ENCODE measurements around the gene SLX4. TPM values are rescaled to one million over a fixed set of nuclear protein-coding genes. Genes with fewer than 3 reads are reported as not detected.

SLX4 gene
- total RNA-seq, 1 experiment from 2014 or later: 15.5 TPM

DNA sequence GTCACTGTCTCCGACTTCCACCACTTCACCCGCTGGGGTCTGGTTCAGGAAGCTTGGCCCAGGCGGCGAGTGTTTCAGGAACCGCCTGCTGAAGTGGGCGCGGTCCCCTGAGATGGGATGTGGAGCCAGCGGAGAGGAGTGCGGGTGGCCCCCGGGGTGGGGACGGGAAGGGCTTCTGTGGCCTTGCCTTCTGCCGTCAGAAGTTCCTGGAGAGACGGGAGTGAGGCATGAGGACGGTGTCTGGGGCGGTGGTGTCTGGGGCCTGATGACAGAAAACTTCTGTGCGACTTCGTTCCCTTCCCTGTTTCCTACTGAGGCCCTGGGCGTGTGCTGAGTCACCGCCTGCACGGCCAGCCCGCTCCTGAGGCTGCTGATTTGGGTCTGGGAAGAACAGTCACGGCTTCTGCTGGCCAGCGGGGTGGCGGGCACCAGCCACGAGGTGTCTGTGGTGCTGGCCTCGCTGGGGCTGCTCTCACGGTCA, 21.9 kb downstream of the SLX4 start:
- ATAC-seq (no peak), DNase-seq (ENCODE audit: low read depth, low spot score) (no peak)
- intact Hi-C loops (cut with micrococcal nuclease; ENCODE audit: unreplicated experiment) (no loop called here), in situ Hi-C loops (cut with HindIII; ENCODE audit: low pct_unique_long_range_greater_than_20kb, low sequenced_read_pairs) (no loop called here)
- TF ChIP-seq, protein P1, sequence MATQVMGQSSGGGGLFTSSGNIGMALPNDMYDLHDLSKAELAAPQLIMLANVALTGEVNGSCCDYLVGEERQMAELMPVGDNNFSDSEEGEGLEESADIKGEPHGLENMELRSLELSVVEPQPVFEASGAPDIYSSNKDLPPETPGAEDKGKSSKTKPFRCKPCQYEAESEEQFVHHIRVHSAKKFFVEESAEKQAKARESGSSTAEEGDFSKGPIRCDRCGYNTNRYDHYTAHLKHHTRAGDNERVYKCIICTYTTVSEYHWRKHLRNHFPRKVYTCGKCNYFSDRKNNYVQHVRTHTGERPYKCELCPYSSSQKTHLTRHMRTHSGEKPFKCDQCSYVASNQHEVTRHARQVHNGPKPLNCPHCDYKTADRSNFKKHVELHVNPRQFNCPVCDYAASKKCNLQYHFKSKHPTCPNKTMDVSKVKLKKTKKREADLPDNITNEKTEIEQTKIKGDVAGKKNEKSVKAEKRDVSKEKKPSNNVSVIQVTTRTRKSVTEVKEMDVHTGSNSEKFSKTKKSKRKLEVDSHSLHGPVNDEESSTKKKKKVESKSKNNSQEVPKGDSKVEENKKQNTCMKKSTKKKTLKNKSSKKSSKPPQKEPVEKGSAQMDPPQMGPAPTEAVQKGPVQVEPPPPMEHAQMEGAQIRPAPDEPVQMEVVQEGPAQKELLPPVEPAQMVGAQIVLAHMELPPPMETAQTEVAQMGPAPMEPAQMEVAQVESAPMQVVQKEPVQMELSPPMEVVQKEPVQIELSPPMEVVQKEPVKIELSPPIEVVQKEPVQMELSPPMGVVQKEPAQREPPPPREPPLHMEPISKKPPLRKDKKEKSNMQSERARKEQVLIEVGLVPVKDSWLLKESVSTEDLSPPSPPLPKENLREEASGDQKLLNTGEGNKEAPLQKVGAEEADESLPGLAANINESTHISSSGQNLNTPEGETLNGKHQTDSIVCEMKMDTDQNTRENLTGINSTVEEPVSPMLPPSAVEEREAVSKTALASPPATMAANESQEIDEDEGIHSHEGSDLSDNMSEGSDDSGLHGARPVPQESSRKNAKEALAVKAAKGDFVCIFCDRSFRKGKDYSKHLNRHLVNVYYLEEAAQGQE (IDR thresholded peaks at IDR 0.05; ENCODE audit: insufficient read depth in 1 of 2, low read depth in 2 of 2, low read length in 1 of 2): no peak
- no peak for TF ChIP-seq POLR2AphosphoS5 (IDR thresholded peaks at IDR 0.05; ENCODE audit: low read depth, low read length)
- TF ChIP-seq, protein P2, sequence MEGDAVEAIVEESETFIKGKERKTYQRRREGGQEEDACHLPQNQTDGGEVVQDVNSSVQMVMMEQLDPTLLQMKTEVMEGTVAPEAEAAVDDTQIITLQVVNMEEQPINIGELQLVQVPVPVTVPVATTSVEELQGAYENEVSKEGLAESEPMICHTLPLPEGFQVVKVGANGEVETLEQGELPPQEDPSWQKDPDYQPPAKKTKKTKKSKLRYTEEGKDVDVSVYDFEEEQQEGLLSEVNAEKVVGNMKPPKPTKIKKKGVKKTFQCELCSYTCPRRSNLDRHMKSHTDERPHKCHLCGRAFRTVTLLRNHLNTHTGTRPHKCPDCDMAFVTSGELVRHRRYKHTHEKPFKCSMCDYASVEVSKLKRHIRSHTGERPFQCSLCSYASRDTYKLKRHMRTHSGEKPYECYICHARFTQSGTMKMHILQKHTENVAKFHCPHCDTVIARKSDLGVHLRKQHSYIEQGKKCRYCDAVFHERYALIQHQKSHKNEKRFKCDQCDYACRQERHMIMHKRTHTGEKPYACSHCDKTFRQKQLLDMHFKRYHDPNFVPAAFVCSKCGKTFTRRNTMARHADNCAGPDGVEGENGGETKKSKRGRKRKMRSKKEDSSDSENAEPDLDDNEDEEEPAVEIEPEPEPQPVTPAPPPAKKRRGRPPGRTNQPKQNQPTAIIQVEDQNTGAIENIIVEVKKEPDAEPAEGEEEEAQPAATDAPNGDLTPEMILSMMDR (IDR thresholded peaks at IDR 0.05): no peak
- TF ChIP-seq TCF7L2 (IDR thresholded peaks at IDR 0.05; ENCODE audit: low read depth, low read length): no peak
- TF ChIP-seq SIN3A (IDR thresholded peaks at IDR 0.05; ENCODE audit: borderline replicate concordance, insufficient read depth, low read depth, low read length): no peak
- Histone ChIP-seq H3K4me3 (ENCODE audit: low read depth in 2 of 2, low read length in 2 of 2) (no peak overlapping the region), H3K36me3 (ENCODE audit: control insufficient read depth, insufficient read depth, low read length) (no peaks in the 10 kb centered on the region; the same call in 1 of the 2 replicates), H3K27ac (ENCODE audit: low read length) (no peak overlapping the region), H3K4me1 (ENCODE audit: control insufficient read depth, insufficient read depth, low read length) (no peaks in the 10 kb centered on the region), H3K9me3 (ENCODE audit: control insufficient read depth, insufficient read depth, low read depth, low read length) (no peaks in the 10 kb centered on the region), H3K27me3 (ENCODE audit: control insufficient read depth, insufficient read depth, low read length) (no peaks in the 10 kb centered on the region)
- BruUV-seq (replicated peaks): no TSS peak
- POLR2A ChIA-PET: no interaction called here
- CTCF ChIA-PET: no interaction called here

DNA sequence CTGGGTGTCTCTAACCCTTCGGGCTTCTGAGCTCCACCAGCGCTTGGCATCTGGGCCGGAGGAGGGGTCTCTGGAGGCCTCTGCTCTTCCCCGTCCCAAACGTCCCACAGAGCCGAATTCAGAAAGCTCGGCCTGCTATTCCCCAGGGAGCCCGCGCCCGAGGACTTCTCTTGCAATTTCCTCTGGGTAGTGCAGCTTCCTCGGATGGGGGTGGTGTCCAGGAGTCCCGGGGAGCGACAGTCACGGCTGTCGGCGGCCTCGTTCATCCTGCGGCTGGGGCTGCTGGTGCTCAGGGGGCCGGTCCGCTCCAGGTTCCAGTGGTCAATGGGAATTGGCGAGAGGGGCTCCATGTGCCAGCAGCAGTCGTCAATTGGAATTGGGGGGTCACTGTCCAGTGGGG, 22.4 kb downstream of the SLX4 start:
- ChIA-PET CTCF (no interaction called here), POLR2A (no interaction called here)
- in situ Hi-C loops (cut with HindIII; ENCODE audit: low pct_unique_long_range_greater_than_20kb, low sequenced_read_pairs): no loop called here
- Histone ChIP-seq H3K27me3 (ENCODE audit: control insufficient read depth, insufficient read depth, low read length) (no peaks in the 10 kb centered on the region), H3K36me3 (ENCODE audit: control insufficient read depth, insufficient read depth, low read length) (no peaks in the 10 kb centered on the region; the same call in 1 of the 2 replicates), H3K9me3 (ENCODE audit: control insufficient read depth, insufficient read depth, low read depth, low read length) (no peaks in the 10 kb centered on the region), H3K4me1 (ENCODE audit: control insufficient read depth, insufficient read depth, low read length) (no peaks in the 10 kb centered on the region), H3K27ac (ENCODE audit: low read length) (no peak overlapping the region), H3K4me3 (ENCODE audit: low read depth in 2 of 2, low read length in 2 of 2) (no peak overlapping the region)
- TF ChIP-seq, protein P2 (IDR thresholded peaks at IDR 0.05): no peak
- TF ChIP-seq TCF7L2 (IDR thresholded peaks at IDR 0.05; ENCODE audit: low read depth, low read length) (no peak), SIN3A (IDR thresholded peaks at IDR 0.05; ENCODE audit: borderline replicate concordance, insufficient read depth, low read depth, low read length) (no peak)
- no TSS peak for BruUV-seq (replicated peaks)
- ATAC-seq (no peak), DNase-seq (ENCODE audit: low read depth, low spot score) (no peak)
- intact Hi-C loops (cut with micrococcal nuclease; ENCODE audit: unreplicated experiment): no loop called here
